Calu3 (cell line): ENCODE data around the gene TMPRSS13. TPM values are rescaled to one million over a fixed set of nuclear protein-coding genes. Genes with fewer than 3 reads are reported as not detected.

Source experiments
- BruUV-seq: library from RNA; stranded (reverse); fragments of 400-500 nt; replicated peaks from 2 replicates; lab custom pipeline; 2021; lab: Mats Ljungman, UMichigan
- CTCF ChIA-PET: fragments of 300-600 bp; sonication (Branson Sonifier 250); formaldehyde crosslinking; loops from one replicate; lab custom pipeline; 2022; ENCODE audit warnings: antibody characterized with exemption; lab: Charles Lee
- DNase-seq: peaks from one replicate; pipeline ENCODE4 v3.0.0; 2022
- H3K27ac Mint-ChIP-seq: one replicate; pipeline ENCODE4 v1.8.0; 2022; ENCODE audit warnings: mixed read lengths; ENCODE audit not compliant: unreplicated experiment
- H3K27me3 Mint-ChIP-seq: one replicate; pipeline ENCODE4 v1.8.0; 2022; ENCODE audit warnings: mixed read lengths; ENCODE audit not compliant: unreplicated experiment
- H3K36me3 Mint-ChIP-seq: one replicate; pipeline ENCODE4 v1.8.0; 2022; ENCODE audit warnings: mild to moderate bottlenecking, moderate library complexity, mixed read lengths; ENCODE audit not compliant: insufficient read depth, unreplicated experiment
- H3K4me1 Mint-ChIP-seq: one replicate; pipeline ENCODE4 v1.8.0; 2022; ENCODE audit warnings: mild to moderate bottlenecking, low read depth, mixed read lengths; ENCODE audit not compliant: unreplicated experiment
- H3K4me3 Mint-ChIP-seq: one replicate; pipeline ENCODE4 v1.8.0; 2022; ENCODE audit warnings: mild to moderate bottlenecking, low read depth, moderate library complexity, mixed read lengths; ENCODE audit not compliant: unreplicated experiment
- H3K9me3 Mint-ChIP-seq: one replicate; pipeline ENCODE4 v1.8.0; 2022; ENCODE audit warnings: low read depth, mixed read lengths; ENCODE audit not compliant: unreplicated experiment
- CTCF ChIP-seq: fragments of 200-600 bp; IDR thresholded peaks from one replicate; pipeline ENCODE4 v1.8.0; 2022; ENCODE audit warnings: antibody characterized with exemption; ENCODE audit not compliant: unreplicated experiment
- intact Hi-C: fragments of 100-400 bp; cut with micrococcal nuclease; formaldehyde crosslinking; loops from one replicate; pipeline ENCODE4 v1.10.0; 2022; ENCODE audit not compliant: unreplicated experiment
- total RNA-seq: library from RNA; stranded (reverse); gene quantifications from 2 replicates; pipeline ENCODE4 v1.2.3, GENCODE V29; 2022

Gene TMPRSS13
- total RNA-seq, 1 experiment from 2014 or later, result 2.3 TPM

- CTCF ChIA-PET, result no interaction called here
- no peaks in the 10 kb centered on the region for H3K9me3 Mint-ChIP-seq
- no peaks in the 10 kb centered on the region for H3K36me3 Mint-ChIP-seq
- no TSS peak for BruUV-seq
- TF ChIP-seq CTCF, result no peak
- no peak for DNase-seq
- no peak overlapping the region for H3K4me3 Mint-ChIP-seq
- intact Hi-C loops, result no loop called here
- peaks cover under 1% of the 10 kb centered on the region for H3K27me3 Mint-ChIP-seq
- no peak overlapping the region for H3K27ac Mint-ChIP-seq
- no peaks in the 10 kb centered on the region for H3K4me1 Mint-ChIP-seq
These were observed 7.3 kb downstream of the TMPRSS13 start for GRCh38 chr11:117921893-117922292.

- no peak for TF ChIP-seq CTCF
- Mint-ChIP-seq H3K27me3 (peaks cover 5% of the 10 kb centered on the region), H3K36me3 (no peaks in the 10 kb centered on the region), H3K4me1 (no peaks in the 10 kb centered on the region), H3K27ac (no peak overlapping the region), H3K9me3 (no peaks in the 10 kb centered on the region), H3K4me3 (no peak overlapping the region)
- CTCF ChIA-PET, result no interaction called here
- DNase-seq, result no peak
- intact Hi-C loops, result no loop called here
- BruUV-seq, result no TSS peak
These were observed 7.7 kb downstream of the TMPRSS13 start for GRCh38 chr11:117921456-117921855.

- CTCF ChIA-PET, result no interaction called here
- peaks cover 19% of the 10 kb centered on the region for H3K27me3 Mint-ChIP-seq
These were observed 9.4 kb downstream of the TMPRSS13 start for GRCh38 chr11:117919781-117920221.

GRCh38 chr11:117919341-117919740, 9.9 kb downstream of the TMPRSS13 start:
- no peak overlapping the region for H3K27ac Mint-ChIP-seq
- H3K4me3 Mint-ChIP-seq, result no peak overlapping the region
- no peaks in the 10 kb centered on the region for H3K4me1 Mint-ChIP-seq
- CTCF ChIA-PET, result no interaction called here
- no peaks in the 10 kb centered on the region for H3K36me3 Mint-ChIP-seq
- no TSS peak for BruUV-seq
- no peaks in the 10 kb centered on the region for H3K9me3 Mint-ChIP-seq
- TF ChIP-seq CTCF, result no peak
- no peak for DNase-seq
- H3K27me3 Mint-ChIP-seq, result peaks cover 23% of the 10 kb centered on the region
- intact Hi-C loops, result no loop called here

More at GRCh38 chr11:117919781-117920221, 9.4 kb downstream of the TMPRSS13 start:
- no peak for TF ChIP-seq CTCF
- Mint-ChIP-seq H3K4me1 (no peaks in the 10 kb centered on the region), H3K36me3 (no peaks in the 10 kb centered on the region), H3K9me3 (no peaks in the 10 kb centered on the region), H3K27ac (no peak overlapping the region), H3K4me3 (no peak overlapping the region)
- no TSS peak for BruUV-seq
- intact Hi-C loops, result no loop called here
- no peak for DNase-seq
